HG02571 (cell line): ENCODE data around the gene LRRC8E.

Source experiments
- ATAC-seq: cut with Tn5 transposase; IDR thresholded peaks from one replicate; pipeline ENCODE4 v1.9.1; 2021; ENCODE audit warnings: mild to moderate bottlenecking, moderate library complexity; ENCODE audit not compliant: unreplicated experiment

LRRC8E gene

DNA sequence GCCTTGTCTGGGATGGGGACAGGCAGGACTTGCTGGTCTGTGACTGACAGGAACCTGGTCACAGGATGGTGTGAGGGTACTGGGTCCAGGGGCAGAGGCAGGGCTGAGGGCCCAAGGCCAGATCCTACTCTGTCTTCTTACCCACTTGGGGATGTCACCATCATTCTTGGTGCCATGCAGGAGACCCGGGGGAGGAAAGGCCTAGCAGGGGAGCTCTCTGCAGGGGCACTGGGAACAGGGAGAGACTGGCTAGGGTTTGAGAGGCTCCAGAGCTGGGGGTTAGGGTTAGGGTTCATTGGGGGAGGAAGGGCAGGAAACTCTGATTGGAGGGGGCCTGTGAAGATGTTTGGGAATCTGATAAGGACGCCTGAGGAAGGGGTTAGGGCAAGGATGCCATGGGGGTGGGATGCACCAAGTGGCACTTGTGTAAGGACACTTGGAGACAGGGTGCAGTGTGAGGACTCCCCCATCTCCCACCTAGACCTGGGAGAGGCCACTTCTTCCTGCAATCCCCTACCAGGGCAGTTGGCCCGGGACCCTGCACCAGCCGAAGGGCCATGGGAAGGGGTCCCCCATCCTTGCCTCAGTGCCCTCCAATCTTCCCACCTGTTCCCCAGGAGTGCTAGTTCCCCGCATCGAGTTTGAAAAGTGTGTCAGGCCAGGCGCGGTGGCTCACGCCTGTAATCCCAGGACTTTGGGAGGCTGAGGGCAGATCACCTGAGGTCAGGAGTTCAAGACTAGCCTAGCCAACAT, 21.0 kb upstream of the LRRC8E start:
- ATAC-seq, result no peak

DNA sequence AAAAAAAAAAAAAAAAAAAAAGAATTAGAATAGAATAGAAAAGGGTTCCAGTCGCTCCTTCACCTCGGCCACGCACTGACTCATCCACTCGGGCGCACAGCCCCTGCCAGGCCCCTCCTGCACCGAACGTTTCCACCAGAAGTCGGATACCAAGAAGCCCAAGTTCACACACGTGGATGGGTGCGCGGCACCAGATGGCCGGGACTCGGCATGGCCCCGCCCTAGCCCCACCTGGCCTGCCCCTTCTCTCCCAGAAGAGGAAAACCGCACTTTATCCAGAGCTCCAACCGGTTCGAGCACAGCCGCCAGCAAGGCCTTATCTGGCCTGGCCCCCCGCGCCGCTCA, 20.0 kb upstream of the LRRC8E start:
- ATAC-seq, result no peak

DNA sequence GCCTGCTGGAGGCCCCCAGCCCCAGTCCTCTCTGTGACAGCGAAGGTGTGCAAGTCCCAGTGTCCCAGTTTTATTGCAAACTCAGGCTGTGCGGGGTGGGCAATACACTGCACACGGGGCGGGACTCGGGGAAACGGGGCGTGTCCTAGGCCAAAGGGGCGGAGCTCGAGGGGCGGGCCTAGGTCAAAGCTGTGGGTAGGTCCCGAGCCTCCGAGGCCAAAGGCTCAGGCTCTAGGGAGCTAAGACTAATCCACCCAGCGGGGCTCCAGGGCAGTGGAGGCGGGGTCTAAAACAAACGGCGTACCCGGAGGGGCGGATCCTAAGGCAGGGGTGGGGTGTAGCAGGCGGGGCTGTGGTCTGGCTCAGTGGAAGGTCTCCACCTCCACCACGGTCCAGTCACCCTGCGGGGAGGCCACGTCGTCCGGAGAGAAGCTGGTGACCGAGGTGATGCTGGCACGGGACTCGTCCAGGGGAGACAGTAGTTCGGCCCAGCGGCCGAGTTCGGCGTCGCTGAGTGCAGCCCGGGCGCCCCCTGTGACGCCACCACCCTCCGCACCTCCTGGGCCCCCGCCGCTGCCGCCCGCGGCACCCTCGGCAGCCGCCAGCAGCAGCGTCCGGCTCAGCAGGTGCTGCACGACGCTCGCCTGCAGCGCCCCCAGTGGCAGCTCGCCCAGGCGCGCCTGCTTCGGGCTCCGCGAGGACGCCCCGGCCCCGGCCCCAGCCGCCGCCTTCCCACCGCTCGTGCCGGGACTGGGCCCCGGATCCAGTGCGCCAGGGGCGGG, 19.4 kb upstream of the LRRC8E start:
- ATAC-seq, result peak; percentile 62

DNA sequence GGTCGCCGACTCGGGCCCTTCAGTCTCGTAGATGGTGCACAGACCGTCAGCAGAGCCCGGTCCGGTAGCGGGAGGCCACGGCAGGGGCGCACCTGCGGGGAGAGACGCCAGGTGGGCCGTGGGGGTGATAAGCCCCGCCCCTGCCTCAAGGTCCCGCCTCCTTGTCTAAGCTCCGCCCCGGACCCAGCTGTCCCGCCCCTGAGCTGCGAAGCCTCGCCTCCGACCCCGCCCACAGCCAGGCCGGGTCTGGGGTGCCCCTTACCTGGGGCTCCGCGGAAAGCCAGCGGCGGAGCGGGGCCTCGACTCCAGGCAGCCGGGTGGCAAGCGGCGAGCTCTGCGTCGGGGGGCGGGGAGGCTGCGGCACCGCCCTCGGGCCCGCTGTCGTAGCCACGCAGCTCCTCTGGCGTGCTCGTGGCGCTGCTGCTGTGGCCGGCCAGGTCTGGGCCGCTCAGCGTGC, 18.8 kb upstream of the LRRC8E start:
- peak; percentile 37 for ATAC-seq

DNA sequence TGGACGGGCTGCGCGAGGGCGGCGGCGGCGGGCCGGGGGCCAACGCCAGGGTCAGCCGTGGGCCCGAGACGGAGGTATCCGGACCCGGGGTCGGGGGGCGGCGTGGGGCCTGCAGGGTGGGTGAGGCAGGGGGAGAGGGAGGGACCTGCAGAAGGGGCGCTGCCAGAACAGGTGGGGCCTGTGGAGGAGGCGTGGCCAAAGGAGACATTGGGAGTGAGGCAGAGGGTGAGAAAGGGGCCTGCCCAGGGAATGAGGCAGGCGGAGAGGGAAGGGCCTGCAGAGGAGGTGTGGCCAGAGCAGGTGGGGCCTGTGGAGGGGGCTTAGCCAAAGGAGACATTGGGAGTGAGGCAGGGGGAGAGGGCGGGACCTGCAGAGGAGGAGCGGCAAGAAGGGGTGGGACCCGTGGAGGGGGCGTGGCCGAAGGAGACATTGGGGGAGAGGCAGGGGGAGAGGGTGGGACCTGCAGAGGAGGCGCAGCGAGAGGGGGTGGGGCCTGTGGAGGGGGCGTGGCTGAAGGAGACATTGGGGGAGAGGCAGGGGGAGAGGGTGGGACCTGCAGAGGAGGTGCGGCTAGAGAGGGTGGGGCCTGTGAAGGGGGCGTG, 18.3 kb upstream of the LRRC8E start:
- ATAC-seq, result no peak

DNA sequence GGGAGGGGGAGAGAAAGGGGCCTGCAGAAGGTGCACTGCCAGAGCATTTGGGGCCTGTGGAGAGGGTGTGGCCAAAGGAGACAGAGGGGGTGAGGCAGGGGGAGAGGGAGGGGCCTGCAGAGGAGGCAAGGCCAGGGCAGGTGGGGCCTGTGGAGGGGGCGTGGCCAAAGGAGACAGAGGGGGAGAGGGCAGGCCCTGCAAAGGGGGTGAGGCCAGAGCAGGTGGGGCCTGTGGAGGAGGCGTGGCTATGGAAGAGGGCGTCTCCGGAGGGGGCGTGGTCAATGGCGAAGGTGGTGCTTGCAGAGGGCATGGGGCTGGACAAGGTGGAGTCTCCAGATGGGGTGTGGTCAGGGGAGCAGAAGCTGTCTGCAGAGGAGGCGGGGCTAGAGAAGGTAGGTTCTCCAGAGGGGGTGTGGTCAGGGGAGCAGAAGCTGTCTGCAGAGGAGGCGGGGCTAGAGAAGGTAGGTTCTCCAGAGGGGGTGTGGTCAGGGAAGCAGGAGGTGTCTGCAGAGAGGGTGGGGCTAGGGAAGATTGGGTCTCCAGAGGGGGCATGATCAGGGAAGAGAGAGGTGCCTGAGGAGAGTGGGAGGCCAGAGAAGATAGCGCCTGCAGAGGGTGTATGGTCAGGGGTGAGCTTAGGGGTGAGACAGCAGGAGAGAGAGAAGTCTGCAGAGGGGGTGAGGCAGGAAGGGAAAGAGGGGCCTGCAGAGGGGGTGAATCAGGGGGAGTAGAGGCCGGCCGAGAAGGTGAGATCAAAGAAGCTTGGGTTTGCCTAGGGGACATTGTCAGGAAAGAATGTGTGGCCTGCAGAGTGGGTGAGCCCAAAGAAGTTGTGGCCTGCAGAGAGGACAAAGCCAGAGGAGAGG, 17.5 kb upstream of the LRRC8E start:
- ATAC-seq, result no peak

DNA sequence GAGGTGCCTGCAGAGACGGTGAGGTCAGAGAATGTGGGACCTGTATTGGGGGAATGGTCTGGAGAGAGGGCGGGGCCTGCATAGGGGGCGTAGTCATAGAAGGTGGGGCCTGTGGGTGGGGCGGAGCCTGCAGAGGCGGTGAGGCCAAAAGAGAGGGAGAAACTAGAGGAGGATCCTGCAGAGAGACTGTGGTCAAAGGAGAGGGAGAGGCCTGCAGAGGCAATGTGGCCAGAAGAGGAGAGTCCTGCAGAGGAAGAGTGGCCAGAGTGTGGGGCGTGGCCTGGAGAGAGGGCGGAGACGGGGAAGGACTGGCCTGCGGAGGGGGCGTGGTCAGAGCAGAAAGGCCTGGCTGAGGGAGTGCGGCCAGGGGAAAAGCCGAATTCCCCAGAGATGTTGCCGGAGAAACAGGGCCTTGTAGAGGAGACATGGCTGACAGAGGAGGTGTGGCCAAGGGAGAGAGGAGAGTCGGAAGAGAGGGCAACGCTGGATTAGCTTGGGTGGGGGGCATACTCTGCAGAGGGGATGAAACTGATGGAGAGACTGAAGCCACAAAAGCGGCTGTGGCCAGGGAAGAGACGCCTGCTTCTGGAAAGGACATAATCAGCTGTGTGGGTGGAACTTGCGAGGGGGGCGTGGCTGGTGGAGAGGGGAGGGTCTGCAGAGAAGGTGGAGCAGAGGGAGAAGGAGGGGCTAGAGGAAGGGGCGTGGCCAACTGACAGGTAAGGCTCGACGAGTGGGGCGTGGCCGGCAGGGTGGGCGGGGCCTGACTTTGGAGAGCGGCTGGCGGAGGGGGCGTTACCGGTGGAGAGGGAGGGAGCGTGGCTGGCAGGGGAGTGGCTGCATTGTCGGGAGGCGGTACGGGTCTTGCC, 16.6 kb upstream of the LRRC8E start:
- no peak for ATAC-seq

DNA sequence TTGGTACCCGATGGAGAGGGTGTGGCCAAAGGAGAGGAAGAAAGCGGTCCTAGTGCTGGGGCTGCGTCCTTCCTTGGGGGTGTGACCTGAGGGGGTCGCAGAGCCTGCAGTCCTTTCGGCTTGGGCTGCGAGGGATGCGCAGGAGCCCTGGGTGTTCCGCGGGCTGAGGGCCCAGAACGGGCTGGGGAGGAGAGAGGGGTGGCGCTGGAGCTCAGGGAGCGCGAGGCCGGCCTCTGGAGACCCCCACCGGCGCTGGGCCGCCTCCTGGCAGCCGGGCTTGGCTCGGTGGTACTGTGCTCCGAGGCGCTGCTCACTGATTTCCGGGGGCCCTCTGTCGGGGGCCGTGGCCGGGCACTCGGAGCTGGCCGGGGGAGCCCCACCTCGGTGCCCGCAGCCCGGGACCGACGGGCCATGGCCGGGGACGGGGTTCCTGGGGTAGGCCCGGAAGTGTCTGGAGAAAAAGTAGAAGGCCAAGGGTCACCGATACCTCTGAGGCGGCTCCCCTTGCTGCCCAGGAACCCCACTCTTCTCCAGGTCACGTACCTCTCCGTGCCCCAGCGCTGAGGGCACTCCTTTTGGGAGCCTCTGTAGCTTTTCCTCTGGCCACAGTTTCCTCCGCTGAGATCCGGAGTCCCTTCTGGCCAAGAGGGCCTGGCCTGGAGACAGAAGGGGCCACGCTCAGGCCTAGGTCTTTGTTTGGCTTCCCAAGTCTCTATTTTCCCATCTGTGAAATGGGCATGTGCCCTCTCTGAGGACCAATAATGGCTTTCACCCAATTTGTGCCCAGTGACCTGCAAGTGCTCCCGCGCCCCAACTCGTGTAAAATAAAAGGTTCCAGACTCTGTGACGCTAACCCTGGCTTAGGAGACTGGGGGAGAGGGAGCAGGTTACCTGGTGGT, 15.8 kb upstream of the LRRC8E start:
- ATAC-seq, result no peak

DNA sequence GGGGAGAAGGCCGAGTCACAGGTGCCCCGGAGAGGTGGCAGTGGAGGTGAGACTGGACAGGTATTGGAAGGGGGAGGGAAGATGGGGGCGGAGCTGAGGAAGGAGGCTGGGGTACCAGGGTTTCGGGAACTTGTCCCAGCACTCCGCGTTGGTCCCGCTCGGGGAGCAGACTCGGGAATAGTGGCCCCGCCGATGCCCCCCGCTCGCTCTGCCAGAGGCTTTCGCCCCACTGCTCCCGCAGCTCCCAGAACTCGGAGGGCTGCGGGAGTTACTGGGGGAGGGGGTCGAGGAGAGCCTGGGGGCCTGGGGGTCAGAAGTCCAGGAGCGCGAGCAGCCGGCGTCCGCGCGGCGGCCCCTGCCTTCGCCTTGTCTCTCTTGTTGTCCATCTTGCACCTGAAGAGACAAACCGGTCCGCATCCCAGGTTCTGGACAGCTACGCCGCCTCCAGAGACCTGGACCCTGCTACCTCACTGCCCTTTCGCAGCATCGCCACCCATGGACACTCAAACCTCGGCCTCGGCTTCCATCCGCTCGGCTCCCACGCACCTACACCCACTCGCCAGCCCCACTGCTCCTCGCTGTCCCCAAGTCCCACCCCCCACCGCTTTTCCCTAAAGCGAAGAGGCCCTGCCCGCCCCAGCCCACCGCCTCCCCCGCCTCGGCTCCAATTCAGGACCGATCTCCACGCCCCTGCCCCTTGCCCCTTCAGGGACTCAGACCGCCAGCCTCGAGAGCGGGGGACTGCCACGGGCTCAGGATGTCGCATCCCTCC, 14.8 kb upstream of the LRRC8E start:
- no peak for ATAC-seq

DNA sequence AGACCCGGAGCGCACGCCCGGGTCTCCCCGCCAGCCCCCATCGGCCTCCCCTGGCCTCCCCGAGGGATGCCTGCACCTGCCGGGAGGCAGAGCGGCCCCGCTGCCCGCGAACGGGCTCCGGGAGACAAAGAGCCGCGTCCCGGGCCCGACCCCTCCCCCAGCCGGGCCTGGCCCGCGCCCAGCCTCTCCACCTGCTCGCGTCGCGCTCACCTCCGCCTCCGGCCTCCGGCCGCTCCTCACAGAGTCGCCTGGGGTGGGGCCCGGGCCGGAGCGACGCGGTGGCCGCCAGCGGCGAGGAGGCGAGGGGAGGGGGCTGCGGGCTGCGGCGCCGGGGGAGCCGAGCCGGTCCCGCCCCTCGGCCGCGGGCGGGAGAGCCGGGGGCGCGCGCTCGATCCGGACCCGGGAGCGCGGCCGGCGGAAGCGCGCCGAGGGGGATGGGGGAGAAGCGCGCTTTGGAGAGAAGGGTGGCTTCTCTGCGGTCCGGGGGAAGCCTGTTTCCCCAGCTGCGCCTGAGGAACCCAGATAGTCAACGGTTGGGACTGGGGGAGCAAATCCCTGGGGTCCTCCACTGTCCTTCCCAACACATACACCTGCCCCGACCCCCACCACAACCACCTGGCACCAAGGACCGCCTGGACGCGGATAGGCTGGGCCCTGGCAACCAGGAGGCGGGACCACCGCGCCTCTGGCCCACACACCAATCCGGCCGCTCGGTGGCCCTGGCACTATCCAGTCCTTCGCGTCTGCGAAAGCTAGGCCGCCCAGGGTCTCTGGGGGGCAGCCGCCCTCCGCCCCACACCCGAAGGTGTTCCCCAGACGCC, 14.0 kb upstream of the LRRC8E start, which contains the start of gene PRR36:
Gene PRR36, minus strand, starts transcription at position 315 of the 821 bp plus-strand sequence. CDS start 701 bp downstream, outside the sequence.
- no peak for ATAC-seq

DNA sequence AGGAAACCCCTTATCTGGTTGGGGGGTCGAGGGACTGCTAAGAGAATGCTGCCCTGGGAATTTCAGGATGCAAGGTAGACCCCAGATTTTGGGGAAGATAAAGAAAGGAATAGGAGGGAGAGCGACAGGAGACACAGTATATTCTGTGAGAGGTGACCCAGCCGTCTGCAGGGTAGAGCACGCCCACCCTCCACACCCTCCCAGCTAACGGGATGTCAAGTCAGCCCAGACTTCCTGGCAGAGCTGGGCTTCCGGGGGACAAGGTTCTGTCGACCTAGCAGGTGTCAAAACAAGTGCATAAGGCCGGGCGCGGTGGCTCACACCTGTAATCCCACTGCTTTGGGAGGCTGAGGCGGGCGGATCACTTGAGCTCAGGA, 13.4 kb upstream of the LRRC8E start:
- no peak for ATAC-seq

DNA sequence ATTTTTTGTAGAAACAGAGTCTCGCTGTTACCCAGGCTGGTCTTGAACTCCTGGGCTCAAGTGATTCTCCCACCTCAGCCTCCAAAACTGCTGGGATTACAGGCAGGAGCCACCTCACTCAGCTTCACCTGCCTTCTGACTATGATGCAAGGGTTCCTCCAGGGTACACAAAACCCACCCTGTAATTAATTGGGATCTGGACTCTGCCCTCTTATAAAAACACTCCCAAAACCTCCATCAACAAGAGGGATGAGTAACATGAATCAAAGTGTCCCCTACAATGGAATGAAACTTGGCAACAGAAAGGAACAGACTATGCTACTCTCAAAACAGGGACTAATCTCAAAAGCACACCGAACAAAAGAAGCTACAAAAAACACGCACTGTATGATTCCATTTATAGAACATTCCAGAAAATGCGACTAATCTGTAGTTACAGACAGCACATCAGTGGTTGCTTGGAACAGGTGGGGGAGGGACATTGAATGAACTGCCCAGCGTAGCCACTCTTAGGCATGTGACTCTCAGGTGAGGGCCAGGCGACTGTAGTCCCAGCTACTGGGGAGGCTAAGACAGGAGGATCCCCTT, 11.0 kb upstream of the LRRC8E start:
- no peak for ATAC-seq

DNA sequence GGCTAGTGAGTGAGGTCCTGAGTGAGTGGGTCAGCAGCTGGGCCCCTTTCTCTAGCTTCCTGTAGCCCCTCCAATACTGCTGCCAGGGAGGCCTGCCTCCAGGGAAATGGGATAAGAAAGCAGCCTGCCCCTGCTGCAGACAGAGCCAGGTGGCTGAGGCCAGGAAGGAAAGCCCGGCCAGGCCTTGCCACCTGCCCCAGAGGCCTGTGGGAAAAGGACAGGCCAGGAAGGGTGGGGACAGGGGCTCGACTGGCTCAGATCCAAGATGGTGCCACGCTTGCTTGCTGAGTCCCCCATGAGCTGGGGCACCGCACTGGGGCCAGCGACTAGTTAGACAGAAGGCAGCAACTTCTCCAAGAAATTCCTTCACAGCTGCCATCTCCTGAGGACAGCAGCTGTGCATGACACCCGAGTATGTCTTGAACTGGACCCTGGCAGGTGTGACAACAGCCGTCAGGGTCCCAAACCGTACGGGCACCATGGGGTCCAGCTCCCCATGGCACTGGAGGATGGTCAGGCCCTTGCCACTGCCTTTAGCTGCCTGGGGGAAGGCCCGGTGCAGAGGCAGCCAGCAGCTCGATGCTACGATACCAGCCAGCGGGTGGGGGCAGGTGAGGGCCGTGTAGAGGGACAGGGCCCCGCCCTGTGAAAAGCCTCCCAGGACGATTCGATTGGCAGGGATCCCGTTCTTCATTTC, 9.1 kb upstream of the LRRC8E start:
- no peak for ATAC-seq

DNA sequence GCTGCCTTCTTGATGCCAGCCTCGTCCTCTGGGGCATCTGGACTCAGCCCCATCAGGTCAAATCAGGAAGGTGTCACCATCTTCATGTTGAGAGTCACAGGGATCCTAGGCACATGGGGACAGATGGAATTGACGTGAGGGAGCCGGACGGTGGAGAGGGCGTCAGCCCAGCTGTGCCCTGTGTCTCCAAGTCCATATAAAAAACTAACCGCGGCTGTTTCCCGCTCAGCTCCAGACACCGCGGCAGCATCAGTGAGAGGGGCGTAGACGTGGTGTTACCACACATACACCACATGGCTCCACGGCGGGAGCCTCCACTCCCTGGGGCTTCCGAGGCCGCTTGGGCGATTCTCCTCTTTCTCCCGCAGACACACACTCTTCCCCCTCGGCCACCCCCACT, 8.5 kb upstream of the LRRC8E start:
- no peak for ATAC-seq

DNA sequence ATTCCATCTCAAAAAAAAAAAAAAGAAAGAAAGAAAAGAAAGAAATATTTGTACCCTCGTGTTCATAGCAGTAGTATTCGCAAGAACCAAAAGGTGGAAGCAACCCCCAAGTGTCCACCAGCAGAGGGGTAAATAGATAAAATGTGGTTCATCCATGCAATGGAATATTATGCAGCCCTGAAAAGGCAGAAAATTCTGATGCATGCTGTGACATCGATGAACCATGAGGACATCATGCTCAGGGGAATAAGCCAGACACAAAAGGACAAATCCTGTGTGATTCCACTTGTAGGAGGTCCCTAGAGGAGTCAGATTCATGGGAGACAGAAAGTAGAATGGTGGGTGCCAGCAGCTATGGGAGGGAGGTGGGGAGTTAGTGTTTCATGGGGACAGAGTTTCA, 6.4 kb upstream of the LRRC8E start:
- ATAC-seq, result no peak

DNA sequence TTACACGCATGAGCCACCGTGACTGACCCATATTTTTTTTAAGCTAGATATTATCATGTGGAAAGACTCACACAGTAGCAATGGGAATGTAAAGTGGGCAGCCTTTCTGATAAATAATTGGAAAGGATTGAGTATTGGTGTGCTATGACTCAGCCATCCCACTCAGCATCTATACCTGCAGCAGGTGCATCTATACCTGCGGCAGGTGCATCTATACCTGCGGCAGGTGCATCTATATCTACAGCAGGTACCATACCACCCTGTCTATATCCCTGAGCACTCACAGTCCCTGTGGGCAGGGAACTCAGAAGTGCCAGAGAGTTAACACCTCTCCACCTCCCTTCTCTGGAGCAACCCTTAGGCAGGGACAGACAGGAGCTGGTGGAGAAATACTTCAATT, 5.2 kb upstream of the LRRC8E start:
- ATAC-seq, result no peak
